K562 (cell line): ENCODE results near the gene CCDC92. TPM values are rescaled to one million over a fixed set of nuclear protein-coding genes. Genes with fewer than 3 reads are reported as not detected.

Source experiments
- ATAC-seq: fragments of 200-7000 bp; cut with Tn5 transposase; 3 replicates; pipeline ENCODE4 v1.9.1; 2020; ENCODE audit warnings: moderate library complexity
- BruUV-seq: library from RNA; stranded (reverse); fragments of 400-500 nt; replicated peaks from 2 replicates; lab custom pipeline; 2021; lab: Mats Ljungman, UMichigan
- CTCF ChIA-PET: fragments of 300-600 bp; formaldehyde crosslinking; extraction: SDS; loops from one replicate; lab custom pipeline; 2021; ENCODE audit warnings: low intra/inter-chr PET ratio; lab: Yijun Ruan, JAX
- POLR2A ChIA-PET: fragments of 300-600, 350-650 bp; sonication (Branson Sonifier 250); formaldehyde crosslinking; extraction: SDS; loops from one replicate; lab custom pipeline; 2021; ENCODE audit warnings: antibody characterized with exemption, inconsistent platforms; lab: Yijun Ruan, JAX
- DNase-seq, 4 experiments: peaks; one replicate each; pipeline versions ENCODE4 v3.0.0 to v3.0.0-alpha.2; 2011 to 2018; ENCODE audit warnings: low spot score in 3 of 4, mixed read lengths in 3 of 4; ENCODE audit errors: extremely low read depth in 1 of 4
- FAIRE-seq: peaks from 2 replicates; lab custom pipeline; 2011; peaks lifted over from hg19 to GRCh38; lab: Jason Lieb, UNC
- H2AFZ ChIP-seq: 2 replicates; pipeline ENCODE4 v1.6.0; 2011; ENCODE audit warnings: low read depth, low read length, control low read depth, inconsistent platforms
- H3K27ac ChIP-seq: fragments of 200-600 bp; 3 replicates; pipeline ENCODE4 v1.8.0; 2011; ENCODE audit warnings: low read depth, mild to moderate bottlenecking, control low read depth, inconsistent platforms, low read length, moderate library complexity, mixed read lengths; ENCODE audit errors: extremely low read depth
- H3K27me3 ChIP-seq, 2 experiments: fragments of 300-600 bp in 1 of 2; 2 replicates in 1 of 2; 3 replicates in 1 of 2; pipeline versions ENCODE4 v1.6.0 to v1.8.0; 2011; ENCODE audit warnings: inconsistent platforms in 2 of 2, low read length in 2 of 2, mild to moderate bottlenecking in 1 of 2, mixed read lengths in 1 of 2, moderate library complexity in 1 of 2; ENCODE audit not compliant: control insufficient read depth in 2 of 2, insufficient read depth in 2 of 2
- H3K36me3 ChIP-seq: fragments of 300-600 bp; 3 replicates; pipeline ENCODE4 v1.8.0; 2011; ENCODE audit warnings: mild to moderate bottlenecking, low read length, inconsistent platforms; ENCODE audit not compliant: control insufficient read depth, insufficient read depth
- H3K4me1 ChIP-seq, 2 experiments: fragments of 200-600 bp in 1 of 2; replicated peaks in 1 of 2; 2 replicates in 1 of 2; 3 replicates in 1 of 2; pipeline versions ENCODE4 v1.5.1 to v1.8.0; 2011; ENCODE audit warnings: inconsistent platforms in 2 of 2, low read length in 2 of 2, mild to moderate bottlenecking in 1 of 2, mixed read lengths in 1 of 2, moderate library complexity in 1 of 2; ENCODE audit not compliant: control insufficient read depth in 2 of 2, insufficient read depth in 2 of 2
- H3K4me2 ChIP-seq: 2 replicates; pipeline ENCODE4 v1.6.1; 2011; ENCODE audit warnings: low read length, control low read depth, inconsistent platforms, mixed read lengths; ENCODE audit not compliant: insufficient read depth
- H3K4me3 ChIP-seq: fragments of 200-600 bp; sonication (generic), shearing (Covaris generic); 2 replicates; pipeline ENCODE4 v1.5.1; 2016; ENCODE audit warnings: control low read depth, inconsistent platforms
- H3K79me2 ChIP-seq: fragments of 200-600 bp; 3 replicates; pipeline ENCODE4 v1.8.0; 2011; ENCODE audit warnings: low read length, inconsistent platforms; ENCODE audit not compliant: control insufficient read depth, insufficient read depth
- H3K9ac ChIP-seq, 2 experiments: 2 replicates each; pipeline versions ENCODE4 v1.6.0 to v1.6.1; 2011; ENCODE audit warnings: low read depth in 2 of 2, low read length in 2 of 2, control low read depth in 1 of 2, inconsistent platforms in 1 of 2, mild to moderate bottlenecking in 1 of 2, mixed read lengths in 1 of 2; ENCODE audit not compliant: insufficient read depth in 1 of 2
- H3K9me1 ChIP-seq: one replicate; pipeline ENCODE4 v1.6.0; 2011; ENCODE audit warnings: inconsistent platforms, mild to moderate bottlenecking, low read length, moderate library complexity; ENCODE audit not compliant: control insufficient read depth, insufficient read depth
- H3K9me3 ChIP-seq: replicated peaks from 2 replicates; pipeline ENCODE4 v1.5.1; 2011; ENCODE audit warnings: low read depth, low read length, inconsistent platforms; ENCODE audit not compliant: control insufficient read depth, insufficient read depth
- H4K20me1 ChIP-seq: replicated peaks from 2 replicates; pipeline ENCODE4 v1.6.1; 2011; ENCODE audit warnings: low read length, inconsistent platforms, mixed read lengths; ENCODE audit not compliant: control insufficient read depth, insufficient read depth
- CUX1 ChIP-seq: fragments of 200-800 bp; sonication (Bioruptor generic); IDR thresholded peaks from 2 replicates; pipeline ENCODE4 v1.6.1; 2016; ENCODE audit warnings: missing genetic modification characterization, missing compliant biosample characterization
- E2F3 ChIP-seq: fragments of 250-450 bp; sonication (Bioruptor Pico); IDR thresholded peaks from 2 replicates; pipeline ENCODE4 v1.4.0; 2020; ENCODE audit warnings: mild to moderate bottlenecking
- E4F1 ChIP-seq: fragments of 250-450 bp; sonication (Bioruptor Pico); IDR thresholded peaks from 2 replicates; pipeline ENCODE4 v1.5.0; 2021; ENCODE audit warnings: mild to moderate bottlenecking, borderline replicate concordance
- HCFC1 ChIP-seq: IDR thresholded peaks from 2 replicates; pipeline ENCODE4 v1.6.1; 2012; ENCODE audit warnings: low read depth, low read length, improper control_type of control experiment
- PBX2 ChIP-seq, 2 experiments: IDR thresholded peaks in 1 of 2; conservative IDR thresholded peaks in 1 of 2; 2 replicates each; pipeline ENCODE4 v1.6.1; 2016; ENCODE audit warnings: low read depth in 2 of 2, mild to moderate bottlenecking in 1 of 2, missing compliant biosample characterization in 1 of 2, missing genetic modification characterization in 1 of 2, moderate library complexity in 1 of 2
- PHTF2 ChIP-seq: fragments of 250-450 bp; sonication (Bioruptor Pico); IDR thresholded peaks from 2 replicates; pipeline ENCODE4 v1.5.0; 2021; ENCODE audit warnings: mild to moderate bottlenecking
- RBBP5 ChIP-seq: fragments of 200-600 bp; sonication (generic); IDR thresholded peaks from 2 replicates; pipeline ENCODE4 v1.6.1; 2012; ENCODE audit warnings: borderline replicate concordance, mild to moderate bottlenecking, low read length, control low read depth, inconsistent platforms; ENCODE audit not compliant: insufficient read depth, poor library complexity, severe bottlenecking
- SMAD4 ChIP-seq: fragments of 250-450 bp; sonication (Bioruptor Pico); conservative IDR thresholded peaks from 2 replicates; pipeline ENCODE4 v1.8.0; 2021; ENCODE audit warnings: inconsistent platforms, mild to moderate bottlenecking, moderate library complexity
- WGBS: fragments of 100-300 bp; shearing (Covaris generic); methylation state at CpG from one replicate; pipeline ENCODE4 v1.1.6; 2016; ENCODE audit warnings: low coverage, mixed read lengths; ENCODE audit not compliant: insufficient coverage; ENCODE audit errors: missing lambda C conversion rate; 5-methylcytosine and 5-hydroxymethylcytosine counted together
- in situ Hi-C: fragments of 300-500 bp; cut with MboI; formaldehyde crosslinking; loops from 4 replicates; pipeline ENCODE4 v1.15.0; 2018; ENCODE audit warnings: inconsistent platforms, mixed read lengths
- intact Hi-C: fragments of 100-400 bp; cut with micrococcal nuclease; formaldehyde crosslinking; loops from 2 replicates; pipeline ENCODE4 v1.14.2; 2022
- polyA plus RNA-seq, 8 experiments: library from polyadenylated mRNA; depleted of rRNA in 4 of 8; stranded (reverse) in 5 of 8; unstranded in 3 of 8; fragments of >200 nt; fragmentation: Nextera tagmentation in 2 of 8; fragmentation: Illumina TruSeq in 1 of 8; extraction: Ambion mirVana in 2 of 8; extraction: Trizol in 1 of 8; gene quantifications; 2 replicates each; pipeline versions ENCODE4 v1.2.1 to v1.2.3, GENCODE V29; 2011 to 2014; ENCODE audit warnings: inconsistent platforms in 1 of 8, missing spikeins in 1 of 8
- total RNA-seq, 7 experiments: library from RNA; depleted of rRNA in 6 of 7; stranded (reverse); fragments of >200 nt in 6 of 7; fragmentation: Illumina TruSeq in 2 of 7; extraction: Trizol in 2 of 7; gene quantifications; 2 replicates each; pipeline versions ENCODE4 v1.2.1 to v1.2.3, GENCODE V29; 2011 to 2021; ENCODE audit warnings: low replicate concordance in 1 of 7

CCDC92 gene
- total and polyA plus RNA-seq, 9 of the 15 experiments (the other 6 are each of a cell fraction or from before 2014, with no cell fraction given) = 0.27 to 5.9 (median 2.1) TPM

GRCh38 chr12:124018539-124018938 lies 45.9 kb upstream of the CCDC92 start:
- Histone ChIP-seq H3K4me3 (no peak overlapping the region), H3K4me1 (peaks cover 0 to 5% of the 10 kb centered on the region in 2 experiments; a peak in 2 of 5 replicates), H3K9me1 (no peaks in the 10 kb centered on the region), H3K27ac (no peak overlapping the region), H4K20me1 (no peaks in the 10 kb centered on the region), H3K27me3 (no peaks in the 10 kb centered on the region), H2AFZ (no peak overlapping the region), H3K9me3 (no peaks in the 10 kb centered on the region), H3K9ac (no peak overlapping the region), H3K36me3 (no peaks in the 10 kb centered on the region), H3K79me2 (no peaks in the 10 kb centered on the region), H3K4me2 (no peak overlapping the region)
- in situ Hi-C loops (no loop called here), intact Hi-C loops (no loop called here)
- ChIA-PET POLR2A (no interaction called here), CTCF (no interaction called here)
- TF ChIP-seq SMAD4 (CRISPR knock-in tag) (no peak), RBBP5 (no peak), PHTF2 (CRISPR knock-in tag) (no peak), E4F1 (no peak), CUX1 (CRISPR knock-in tag) (no peak), E2F3 (CRISPR knock-in tag) (no peak), HCFC1 (no peak), PBX2 (CRISPR knock-in tag; IDR thresholded peaks at IDR 0.05; ENCODE audit: low read depth) (no peak), PBX2 (tag; conservative IDR thresholded peaks at IDR 0.05; ENCODE audit: low read depth) (no peak)
- ATAC-seq (no peak), DNase-seq (no peak), FAIRE-seq (no peak)
- no TSS peak for BruUV-seq
- 27% methylated on average over 2 of the region's 2 CpGs for WGBS
